Urinary bladder (tissue), 4 donors: ENCODE results near the gene PDE6B. TPM values are rescaled to one million over a fixed set of nuclear protein-coding genes. Genes with fewer than 3 reads are reported as not detected.
"Not testable (repeated sequence)": the region's sequence is repeated elsewhere in the genome, so short reads cannot be mapped to it uniquely, and the experiment has no call there.

ENCODE experiments used
- DNase-seq: peaks from one replicate; pipeline ENCODE4 v3.0.0-alpha.2; 2015; ENCODE audit errors: extremely low spot score
- H3K27ac ChIP-seq: one replicate; pipeline ENCODE4 v1.5.1; 2013; ENCODE audit warnings: low read depth, mild to moderate bottlenecking, moderate library complexity
- H3K36me3 ChIP-seq: one replicate; pipeline ENCODE4 v1.6.1; 2013; ENCODE audit warnings: mild to moderate bottlenecking, moderate library complexity; ENCODE audit not compliant: insufficient read depth
- H3K4me1 ChIP-seq: one replicate; pipeline ENCODE4 v1.6.1; 2013; ENCODE audit warnings: mild to moderate bottlenecking, moderate library complexity; ENCODE audit not compliant: insufficient read depth
- H3K4me3 ChIP-seq: one replicate; pipeline ENCODE4 v1.5.1; 2013; ENCODE audit warnings: low read depth, low read length
- WGBS: extraction: QIAGEN DNeasy Blood & Tissue Kit; methylation state at CpG from one replicate; pipeline ENCODE4 v1.1.7; 2013; 5-methylcytosine and 5-hydroxymethylcytosine counted together
- polyA plus RNA-seq: library from polyadenylated mRNA; stranded (reverse); fragments of 200-250 nt; gene quantifications from one replicate; pipeline ENCODE4 v1.2.3, GENCODE V29; 2013
- total RNA-seq: library from RNA; depleted of rRNA; stranded (reverse); fragments of >200 nt; gene quantifications from one replicate; pipeline ENCODE4 v1.2.3, GENCODE V29; 2014
- donor health status: healthy with polysubstance abuse.
- donor health status: healthy.

The PDE6B gene
- total and polyA plus RNA-seq, 2 donors: 4.1 to 6.2 TPM

DNA sequence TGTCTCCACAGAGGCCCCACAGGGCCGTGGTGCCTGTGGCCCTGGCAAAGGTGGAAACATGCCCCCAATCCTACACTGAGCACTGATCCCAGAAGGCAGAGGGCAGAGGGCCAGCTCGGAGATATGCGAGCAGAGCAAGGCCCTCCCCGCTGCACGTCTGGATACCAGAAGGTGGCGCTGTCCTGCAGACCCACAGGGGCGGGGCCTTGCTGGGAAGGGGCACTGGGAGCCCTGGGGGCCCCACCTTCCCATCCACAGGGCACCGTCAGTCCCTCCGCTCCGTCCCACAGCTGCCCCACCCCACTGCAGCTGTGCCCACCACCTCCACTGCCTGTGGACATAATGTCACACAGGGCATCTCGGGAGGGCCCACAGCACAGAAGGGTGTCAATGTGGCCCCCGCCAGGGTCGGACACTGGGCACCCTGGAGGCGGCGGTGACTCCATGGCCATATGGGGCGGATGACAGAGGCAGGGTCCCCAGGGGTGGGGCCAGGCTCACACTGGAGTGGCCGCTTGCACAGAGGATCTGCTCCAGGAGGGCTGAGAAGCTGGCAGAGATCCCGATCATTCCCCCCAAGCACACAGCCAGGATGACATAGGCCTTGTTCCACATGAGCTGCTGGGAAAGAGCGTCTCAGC, 58.7 kb downstream of the PDE6B start:
- no peak for DNase-seq
- 39% methylated on average over 19 of the region's 19 CpGs for WGBS
- Histone ChIP-seq H3K27ac (no peak overlapping the region), H3K4me1 (no peaks in the 10 kb centered on the region), H3K36me3 (no peaks in the 10 kb centered on the region), H3K4me3 (no peak overlapping the region)

DNA sequence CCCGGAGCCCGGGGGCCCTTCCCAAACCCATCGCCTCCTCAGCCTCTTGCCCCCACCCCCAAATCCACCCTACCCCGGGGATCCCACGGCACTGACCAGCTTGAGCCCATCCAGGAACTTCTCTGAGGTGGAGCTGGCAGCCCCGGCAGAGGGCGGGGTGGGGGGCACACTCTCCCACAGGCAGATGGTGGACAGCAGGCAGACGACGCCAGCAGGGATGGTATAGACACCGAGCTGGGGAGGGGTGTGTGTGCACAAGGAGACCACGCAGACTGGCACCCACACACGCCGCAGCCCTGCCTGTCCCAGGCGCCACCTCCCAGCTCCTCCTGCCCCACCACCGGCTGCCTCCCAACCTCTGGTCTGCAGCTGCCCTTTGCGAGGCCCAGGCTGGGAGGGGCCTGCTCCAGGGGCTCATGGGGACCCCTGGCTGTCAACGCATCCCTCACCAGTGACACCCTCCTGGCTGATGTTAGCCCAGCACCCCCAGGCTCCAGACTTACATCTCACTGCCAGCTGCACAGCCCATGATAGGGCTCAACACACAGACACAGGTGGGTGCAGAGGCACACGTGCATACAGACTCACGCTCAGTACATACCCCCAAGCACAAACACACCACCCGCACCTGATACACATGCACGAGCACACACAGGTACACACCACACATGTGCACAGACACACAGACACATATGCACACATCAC, 59.4 kb downstream of the PDE6B start:
- no peak overlapping the region for H3K4me3 ChIP-seq
- H3K36me3 ChIP-seq: no peaks in the 10 kb centered on the region
- 73% methylated on average over 21 of the region's 21 CpGs for WGBS
- no peaks in the 10 kb centered on the region for H3K4me1 ChIP-seq
- no peak for DNase-seq
- no peak overlapping the region for H3K27ac ChIP-seq

GRCh38 chr4:685679-686412, 60.5 kb downstream of the PDE6B start:
- WGBS: 92% methylated on average over 37 of the region's 37 CpGs
- H3K4me1 ChIP-seq: no peaks in the 10 kb centered on the region

GRCh38 chr4:686413-687040, 61.2 kb downstream of the PDE6B start:
- Histone ChIP-seq H3K4me3 (no peak overlapping the region), H3K4me1 (no peaks in the 10 kb centered on the region), H3K36me3 (no peaks in the 10 kb centered on the region), H3K27ac (peak overlapping the region; percentile 11)
- no peak for DNase-seq
- 94% methylated on average over 31 of the region's 31 CpGs for WGBS

More at GRCh38 chr4:685679-686412, 60.5 kb downstream of the PDE6B start:
- Histone ChIP-seq H3K36me3 (no peaks in the 10 kb centered on the region), H3K4me3 (no peak overlapping the region), H3K27ac (no peak overlapping the region)
- no peak for DNase-seq

DNA sequence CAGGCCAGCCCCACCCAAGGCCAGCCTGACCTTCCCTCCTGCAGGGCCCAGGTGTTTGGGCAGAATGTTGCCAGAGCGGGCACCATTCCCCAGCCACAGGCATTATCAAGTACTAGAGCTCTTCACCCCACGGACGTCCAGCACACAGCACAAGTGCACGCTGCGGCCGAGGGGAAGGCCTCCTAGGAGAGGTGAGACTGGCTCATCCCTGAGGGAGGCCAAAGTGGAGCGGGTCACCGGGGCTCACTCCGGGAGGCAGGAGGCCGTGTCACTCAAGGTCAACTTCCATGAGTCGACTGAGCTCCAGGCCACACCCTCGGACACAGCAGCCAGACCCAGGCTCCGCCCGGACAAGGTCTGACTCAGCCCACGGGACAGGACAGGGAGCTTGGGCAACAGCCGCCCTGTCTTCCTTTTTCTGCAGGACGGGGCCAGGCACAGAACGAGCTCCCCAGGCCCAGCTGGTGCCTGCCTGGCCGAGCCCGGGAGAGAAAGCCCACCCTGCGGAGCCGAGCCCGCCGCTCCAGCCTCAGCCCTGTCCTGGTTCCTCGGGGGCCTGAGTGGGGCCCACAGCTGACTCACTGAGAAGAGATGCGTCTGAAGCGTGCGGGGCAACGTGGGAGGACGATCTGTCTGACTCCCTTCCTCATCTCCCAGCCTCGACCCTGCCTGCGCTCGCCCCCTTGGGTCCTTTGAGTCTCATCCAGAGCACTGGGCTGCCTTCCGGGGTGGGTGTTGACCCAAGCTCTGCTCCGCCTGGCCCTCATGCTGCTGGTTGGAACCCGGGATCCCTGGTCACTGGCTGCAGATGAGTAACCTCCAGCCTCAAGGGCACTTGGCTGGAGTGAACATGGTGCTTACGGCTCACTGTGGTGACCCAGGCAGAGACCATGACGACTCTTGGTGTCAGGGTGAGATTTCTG, 61.9 kb downstream of the PDE6B start:
- Histone ChIP-seq H3K36me3 (no peaks in the 10 kb centered on the region), H3K27ac (peak overlapping the region; percentile 76), H3K4me1 (no peaks in the 10 kb centered on the region), H3K4me3 (no peak overlapping the region)
- no peak for DNase-seq
- WGBS: 65% methylated on average over 38 of the region's 38 CpGs

DNA sequence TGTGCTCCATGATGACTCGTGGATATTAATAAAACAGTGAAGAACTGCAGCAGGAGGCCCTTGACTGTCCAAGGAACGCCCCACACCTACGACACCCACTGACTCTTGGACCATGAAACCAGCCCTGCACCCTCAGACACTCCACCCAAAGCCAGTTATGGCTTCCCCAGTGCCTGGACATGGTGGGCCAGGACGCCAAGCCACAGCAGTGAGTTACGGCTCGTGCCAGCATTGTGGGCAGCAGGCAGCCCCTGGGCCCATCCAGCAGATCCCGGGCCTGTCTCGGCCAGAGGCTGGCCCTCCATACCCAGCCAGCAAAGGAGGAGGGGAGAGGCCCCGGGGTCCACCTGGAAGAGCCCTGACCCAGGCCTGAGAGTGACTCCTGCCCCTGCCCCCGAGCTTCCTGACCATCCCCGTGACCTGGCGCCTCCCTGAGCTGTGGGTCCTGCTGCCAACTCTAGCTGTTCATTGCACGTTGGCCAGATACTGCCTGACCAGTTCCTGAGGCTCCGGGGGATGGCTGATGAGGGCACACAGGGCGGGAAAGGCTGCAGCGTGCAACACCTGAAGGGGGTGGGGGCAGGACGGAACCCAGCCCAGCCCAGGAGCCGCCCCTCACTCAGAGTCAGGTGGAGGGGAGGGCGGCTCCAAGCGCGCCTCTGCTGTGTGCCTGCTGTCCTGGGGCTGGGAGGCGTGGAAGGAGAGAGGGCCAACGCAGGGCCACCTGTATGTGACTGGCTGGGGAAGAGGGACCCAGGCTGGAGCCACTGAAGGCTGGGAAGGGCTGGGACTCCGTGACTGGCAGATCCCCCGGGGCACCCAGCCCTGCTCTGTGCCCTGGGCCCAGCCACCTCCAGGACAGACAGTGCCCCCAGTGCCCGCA, 62.8 kb downstream of the PDE6B start:
- WGBS: 82% methylated on average over 26 of the region's 26 CpGs
- Histone ChIP-seq H3K27ac (peak overlapping the region; percentile 38), H3K4me3 (peak overlapping the region; percentile 35), H3K4me1 (no peaks in the 10 kb centered on the region), H3K36me3 (no peaks in the 10 kb centered on the region)
- no peak for DNase-seq

- 11% methylated on average over 59 of the region's 59 CpGs for WGBS
- Histone ChIP-seq H3K27ac (peak within 1 kb of the TSS; percentile 38), H3K4me1 (no peaks in the 10 kb centered on the region), H3K36me3 (no peaks in the 10 kb centered on the region), H3K4me3 (peak within 1 kb of the TSS; percentile 35)
- no peak for DNase-seq
Measured at GRCh38 chr4:688854-689681, 63.7 kb downstream of the PDE6B start, which contains the start of gene SLC49A3. Gene SLC49A3 (minus strand): TSS chr4:689151. CDS start chr4:689127, 24 bp downstream.

GRCh38 chr4:689723-690122, 64.3 kb downstream of the PDE6B start:
- no peak overlapping the region for H3K4me3 ChIP-seq
- no peaks in the 10 kb centered on the region for H3K4me1 ChIP-seq
- 86% methylated on average over 8 of the region's 8 CpGs for WGBS
- DNase-seq: no peak
- no peaks in the 10 kb centered on the region for H3K36me3 ChIP-seq
- H3K27ac ChIP-seq: no peak overlapping the region

DNA sequence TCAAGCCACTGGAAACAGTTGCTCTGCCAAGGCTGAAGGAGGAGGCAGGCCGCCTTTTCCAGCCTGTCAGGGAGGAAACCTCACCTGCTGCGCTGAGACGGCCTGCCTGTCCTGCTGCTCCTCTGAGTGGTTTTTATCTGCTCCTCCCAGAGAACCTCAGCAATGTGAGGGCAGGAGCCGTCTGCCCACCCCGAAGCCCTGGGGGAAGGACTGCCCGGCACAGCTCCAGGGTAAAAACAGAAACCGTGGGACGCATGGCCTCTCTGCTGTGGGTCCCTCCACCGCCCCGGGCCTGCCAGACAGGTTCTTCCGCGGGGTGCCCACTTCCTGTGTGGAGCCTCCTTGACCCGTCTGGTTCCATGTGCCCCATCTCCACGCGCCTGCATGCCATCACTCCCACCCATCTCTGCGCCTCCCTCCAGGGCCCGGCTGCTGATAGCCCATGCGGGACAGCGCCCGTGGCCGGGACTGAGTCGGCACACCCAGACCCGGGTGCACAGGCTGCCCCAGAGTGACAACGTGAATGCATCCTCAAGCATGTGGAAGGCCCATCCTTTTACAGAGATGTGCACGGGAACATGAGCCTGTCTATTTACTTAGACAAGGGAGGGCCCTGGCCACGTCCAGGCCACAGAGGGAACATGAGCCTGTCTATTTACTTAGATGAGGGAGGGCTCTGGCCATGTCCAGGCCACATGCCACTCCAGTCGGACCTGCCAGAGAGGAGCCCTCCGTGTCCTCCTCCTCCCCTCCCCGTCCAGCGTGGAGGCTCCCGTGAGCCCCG, 67.6 kb downstream of the PDE6B start:
- H3K4me3 ChIP-seq: no peak overlapping the region
- no peak for DNase-seq
- no peaks in the 10 kb centered on the region for H3K36me3 ChIP-seq
- H3K27ac ChIP-seq: no peak overlapping the region
- no peaks in the 10 kb centered on the region for H3K4me1 ChIP-seq
- WGBS: 72% methylated on average over 32 of the region's 32 CpGs

DNA sequence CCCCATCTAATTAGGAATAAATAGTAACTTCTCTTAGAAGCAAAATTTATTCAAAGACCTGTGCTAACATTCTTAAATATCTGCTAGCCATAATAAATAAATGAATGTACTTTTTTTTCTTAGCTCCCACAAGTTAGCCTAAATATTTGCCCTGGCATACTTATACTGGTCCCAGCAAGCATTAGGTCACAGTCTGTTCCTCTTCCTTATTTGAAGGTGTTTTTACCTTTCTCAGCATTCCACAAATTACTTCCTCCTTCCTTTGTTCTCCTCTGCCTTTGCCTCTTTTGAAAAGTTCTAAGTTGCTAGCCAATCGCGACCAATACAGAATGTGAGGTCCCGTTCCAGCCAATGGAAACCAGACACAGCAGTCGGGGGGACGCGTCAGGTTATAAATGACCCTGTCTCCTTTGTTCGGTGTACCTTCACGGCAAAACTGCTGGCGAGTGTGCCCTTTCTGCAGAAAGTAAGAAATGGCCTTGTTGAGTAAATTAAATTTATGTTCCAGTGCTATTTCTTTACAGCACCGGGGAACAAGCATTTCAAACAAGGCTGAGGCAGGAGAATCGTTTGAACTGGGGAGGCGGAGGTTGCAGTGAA, 69.1 kb downstream of the PDE6B start:
- not testable (repeated sequence) for H3K36me3 ChIP-seq, H3K4me3 ChIP-seq, DNase-seq, H3K27ac ChIP-seq, H3K4me1 ChIP-seq
- WGBS: 85% methylated on average over 12 of the region's 12 CpGs
